ENCODE measurements around the gene FNTB. TPM values are rescaled to one million over a fixed set of nuclear protein-coding genes. Genes with fewer than 3 reads are reported as not detected.

FNTB gene
- total and polyA plus RNA-seq, 2 experiments from 2014 or later, result 8.6 to 12.5 TPM

- ATAC-seq (no peak), DNase-seq (ENCODE audit: low spot score) (no peak)
- no peak for TF ChIP-seq ZNF331 (CRISPR knock-in tag; IDR thresholded peaks at IDR 0.05; ENCODE audit: low read depth)
- no peak for TF ChIP-seq JUNB (IDR thresholded peaks at IDR 0.05; ENCODE audit: unreplicated experiment)
- no peak for TF ChIP-seq ZNF462 (CRISPR knock-in tag; IDR thresholded peaks at IDR 0.05)
- no peak for TF ChIP-seq ETS1 (IDR thresholded peaks at IDR 0.05)
- no peak for TF ChIP-seq REST (IDR thresholded peaks at IDR 0.05; ENCODE audit: unreplicated experiment)
- TF ChIP-seq POLR2AphosphoS5 (IDR thresholded peaks at IDR 0.05; ENCODE audit: low read depth), result no peak
- TF ChIP-seq EZH2phosphoT487 (IDR thresholded peaks at IDR 0.05; ENCODE audit: unreplicated experiment), result no peak
- no peak for TF ChIP-seq NANOG (IDR thresholded peaks at IDR 0.05; ENCODE audit: borderline replicate concordance)
- no peak for TF ChIP-seq ZNF114 (CRISPR knock-in tag; IDR thresholded peaks at IDR 0.05)
- no peak for TF ChIP-seq CTCF (conservative IDR thresholded peaks at IDR 0.05; ENCODE audit: low read depth in 2 of 2)
- no peak for TF ChIP-seq CREB1 (CRISPR knock-in tag; IDR thresholded peaks at IDR 0.05; ENCODE audit: low read depth)
- no peak for TF ChIP-seq STAT1 (IDR thresholded peaks at IDR 0.05; ENCODE audit: unreplicated experiment)
- no peak for TF ChIP-seq EZH2 (IDR thresholded peaks at IDR 0.05; ENCODE audit: low read depth, unreplicated experiment)
- H3K4me1 Mint-ChIP-seq, result peaks cover 8% of the 10 kb centered on the region
- Histone ChIP-seq H3K27ac (ENCODE audit: low read depth) (no peak overlapping the region), H3K4me1 (ENCODE audit: insufficient read depth) (no peaks in the 10 kb centered on the region), H3K4me2 (no peak overlapping the region), H3K79me2 (replicated peaks; ENCODE audit: insufficient read depth) (no peaks in the 10 kb centered on the region), H4K20me1 (replicated peaks; ENCODE audit: insufficient read depth) (no peaks in the 10 kb centered on the region; the same call in 1 of the 2 replicates), H2AFZ (0 out of 2 replicates have a peak overlapping the region, but pooled peaks have one; percentile 47), H3K27me3 (ENCODE audit: insufficient read depth) (peaks cover 6% of the 10 kb centered on the region; the same call in 1 of the 2 replicates), H3K36me3 (ENCODE audit: insufficient read depth) (no peaks in the 10 kb centered on the region), H3K4me3 (no peak overlapping the region), H3F3A (replicated peaks; ENCODE audit: low read depth) (no peaks in the 10 kb centered on the region), H3K9me2 (ENCODE audit: insufficient read depth) (no peaks in the 10 kb centered on the region)
- no peak overlapping the region for H3K4me3 Mint-ChIP-seq
- peaks cover 14% of the 10 kb centered on the region for H3K27me3 Mint-ChIP-seq (ENCODE audit: insufficient read depth, low read depth, poor library complexity)
- peaks cover 3% of the 10 kb centered on the region; the same call in 1 of the 3 replicates for H3K36me3 Mint-ChIP-seq (ENCODE audit: low read depth)
- no peak overlapping the region for H3K27ac Mint-ChIP-seq
- no peaks in the 10 kb centered on the region for H3K9me3 Mint-ChIP-seq
These were observed 120.0 kb downstream of the FNTB start for GRCh38 chr14:65106736-65107135.

Measured in GM23338 (cell line).